Chondrocyte (in vitro differentiated cells): ENCODE data around the gene SCIMP. TPM values are rescaled to one million over a fixed set of nuclear protein-coding genes. Genes with fewer than 3 reads are reported as not detected.
"Not testable (repeated sequence)": the region's sequence is repeated elsewhere in the genome, so short reads cannot be mapped to it uniquely, and the experiment has no call there.

Experiments used
- DNase-seq: peaks from one replicate; pipeline ENCODE4 v3.0.0; 2021; ENCODE audit warnings: mixed read lengths, low spot score
- H3K27ac Mint-ChIP-seq: one replicate; pipeline ENCODE4 v1.8.0; 2021; ENCODE audit warnings: mild to moderate bottlenecking, moderate library complexity, mixed read lengths; ENCODE audit not compliant: unreplicated experiment
- H3K27me3 Mint-ChIP-seq: 2 replicates; pipeline ENCODE4 v1.8.0; 2021; ENCODE audit warnings: low read depth, mixed read lengths
- H3K36me3 Mint-ChIP-seq: 2 replicates; pipeline ENCODE4 v1.8.0; 2021; ENCODE audit warnings: low read depth, mixed read lengths
- H3K4me1 Mint-ChIP-seq: 2 replicates; pipeline ENCODE4 v1.8.0; 2021; ENCODE audit warnings: low read depth, mild to moderate bottlenecking, mixed read lengths
- H3K4me3 Mint-ChIP-seq: one replicate; pipeline ENCODE4 v1.8.0; 2021; ENCODE audit warnings: mild to moderate bottlenecking, moderate library complexity, mixed read lengths; ENCODE audit not compliant: unreplicated experiment
- H3K9me3 Mint-ChIP-seq: 2 replicates; pipeline ENCODE4 v1.8.0; 2021; ENCODE audit warnings: low read depth, mixed read lengths
- CTCF ChIP-seq: fragments of 200-600 bp; sonication (generic); IDR thresholded peaks from 2 replicates; pipeline ENCODE4 v1.5.0; 2021; ENCODE audit warnings: antibody characterized with exemption, mild to moderate bottlenecking, moderate library complexity
- total RNA-seq: library from RNA; stranded (reverse); gene quantifications from 3 replicates; pipeline ENCODE4 v1.2.1, GENCODE V29; 2021

Gene SCIMP
- total RNA-seq, 1 donor from 2014 or later: not detected

GRCh38 chr17:5248821-5249479 is 14.3 kb upstream of the SCIMP start:
- TF ChIP-seq CTCF: no peak
- Mint-ChIP-seq H3K4me3 (no peak overlapping the region), H3K36me3 (no peaks in the 10 kb centered on the region), H3K27me3 (no peaks in the 10 kb centered on the region), H3K27ac (no peak overlapping the region), H3K4me1 (peaks cover 4% of the 10 kb centered on the region), H3K9me3 (no peaks in the 10 kb centered on the region)
- DNase-seq: no peak

- Mint-ChIP-seq H3K27ac (no peak overlapping the region), H3K27me3 (no peaks in the 10 kb centered on the region), H3K4me3 (no peak overlapping the region), H3K4me1 (peaks cover 4% of the 10 kb centered on the region), H3K36me3 (no peaks in the 10 kb centered on the region), H3K9me3 (no peaks in the 10 kb centered on the region)
- no peak for TF ChIP-seq CTCF
- no peak for DNase-seq
These were observed 13.0 kb upstream of the SCIMP start for GRCh38 chr17:5247621-5248020.

GRCh38 chr17:5241861-5242671 is 7.4 kb upstream of the SCIMP start:
- TF ChIP-seq CTCF: no peak

GRCh38 chr17:5239769-5240168 is 5.1 kb upstream of the SCIMP start:
- not testable (repeated sequence) for H3K27ac Mint-ChIP-seq, DNase-seq, H3K27me3 Mint-ChIP-seq, H3K9me3 Mint-ChIP-seq, H3K4me1 Mint-ChIP-seq, H3K4me3 Mint-ChIP-seq, H3K36me3 Mint-ChIP-seq

More at GRCh38 chr17:5241861-5242671, 7.4 kb upstream of the SCIMP start:
- H3K27ac Mint-ChIP-seq: no peak overlapping the region
- H3K4me1 Mint-ChIP-seq: no peaks in the 10 kb centered on the region
- H3K27me3 Mint-ChIP-seq: no peaks in the 10 kb centered on the region
- DNase-seq: no peak
- H3K9me3 Mint-ChIP-seq: peaks cover 3% of the 10 kb centered on the region
- no peak overlapping the region for H3K4me3 Mint-ChIP-seq
- H3K36me3 Mint-ChIP-seq: no peaks in the 10 kb centered on the region

GRCh38 chr17:5238333-5238732 is 3.7 kb upstream of the SCIMP start:
- H3K9me3 Mint-ChIP-seq: peaks cover 3% of the 10 kb centered on the region
- H3K36me3 Mint-ChIP-seq: peaks cover 1% of the 10 kb centered on the region
- DNase-seq: no peak
- H3K27ac Mint-ChIP-seq: no peak overlapping the region
- TF ChIP-seq CTCF: no peak
- H3K4me3 Mint-ChIP-seq: no peak overlapping the region
- no peaks in the 10 kb centered on the region for H3K27me3 Mint-ChIP-seq
- no peaks in the 10 kb centered on the region for H3K4me1 Mint-ChIP-seq
